Measurements from ENCODE around the gene FOXP4. TPM values are rescaled to one million over a fixed set of nuclear protein-coding genes. Genes with fewer than 3 reads are reported as not detected.

The FOXP4 gene
- total RNA-seq, 2 experiments from 2014 or later = 4.8 to 5.3 TPM

DNA sequence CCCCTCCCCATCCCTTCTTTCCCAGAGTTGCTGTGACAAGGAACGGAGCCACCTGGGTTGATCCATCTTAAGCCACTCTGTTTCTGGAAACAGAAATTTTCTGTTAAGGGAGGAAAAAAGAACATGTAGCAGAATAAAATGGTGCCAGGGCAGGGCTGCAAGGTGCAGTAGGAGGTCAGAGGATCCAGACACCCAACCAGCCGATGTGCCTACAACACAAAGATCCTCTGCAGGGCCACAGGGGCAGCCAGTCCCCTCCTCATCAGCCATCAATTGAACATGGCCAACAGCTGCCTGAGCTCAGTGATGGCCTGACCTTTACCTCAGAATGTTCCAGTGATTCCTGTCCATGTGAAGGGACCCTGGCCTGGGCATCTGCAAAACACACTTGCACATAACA is 103.9 kb downstream of the FOXP4 start:
- ChIA-PET POLR2A (no interaction called here), CTCF (interaction anchor here (1.2 kb wide), 1 partner anchor 46 kb away, joined by 4 read pairs; no protein-coding TSS in a partner anchor)
- Mint-ChIP-seq H3K27me3 (peaks cover 5% of the 10 kb centered on the region), H3K9me3 (no peaks in the 10 kb centered on the region), H3K27ac (no peak overlapping the region), H3K36me3 (ENCODE audit: low read depth) (no peaks in the 10 kb centered on the region), H3K4me1 (no peaks in the 10 kb centered on the region), H3K4me3 (no peak overlapping the region)
- no peak for DNase-seq

DNA sequence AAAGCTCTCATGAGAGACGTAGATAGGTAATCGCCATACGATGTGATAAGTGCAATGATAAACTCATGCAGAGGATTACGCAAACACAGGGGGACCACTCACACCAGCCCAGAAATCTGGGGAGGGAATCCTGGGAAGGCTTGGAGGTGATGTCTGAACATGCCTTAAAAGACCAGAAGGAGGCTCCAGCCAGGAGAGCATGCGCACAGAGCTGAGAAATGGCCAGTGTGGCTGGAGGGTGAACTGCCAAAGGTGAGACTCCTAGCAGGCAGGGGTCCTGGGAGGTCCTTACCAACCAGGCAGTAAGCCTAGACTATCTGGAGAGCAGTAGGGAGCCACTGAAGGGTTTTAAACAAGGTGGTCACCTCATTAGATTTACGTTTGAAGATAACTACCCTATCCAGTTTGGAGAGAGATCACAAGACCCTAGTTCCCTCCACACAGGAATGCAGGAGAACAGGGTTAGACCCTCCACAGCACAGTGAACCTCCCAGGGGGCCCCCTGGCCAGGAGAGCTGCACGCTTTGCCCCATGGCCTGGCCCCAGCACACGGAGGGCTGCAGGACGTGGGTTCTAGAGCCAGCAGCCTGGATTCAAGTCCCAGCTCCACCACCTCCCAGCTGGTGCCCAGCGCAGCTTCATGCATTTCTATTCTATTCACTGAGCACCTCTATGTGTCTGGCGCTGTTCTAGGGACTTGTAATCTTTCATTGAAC is 105.2 kb downstream of the FOXP4 start:
- no peak overlapping the region for H3K4me3 Mint-ChIP-seq
- no peaks in the 10 kb centered on the region for H3K9me3 Mint-ChIP-seq
- peaks cover 3% of the 10 kb centered on the region for H3K27me3 Mint-ChIP-seq
- no peak overlapping the region for H3K27ac Mint-ChIP-seq
- no peak for DNase-seq
- ChIA-PET CTCF (interaction anchor here (1.4 kb wide), 1 partner anchor 284 kb away, joined by 3 read pairs; no protein-coding TSS in a partner anchor), POLR2A (no interaction called here)
- H3K4me1 Mint-ChIP-seq = no peaks in the 10 kb centered on the region
- H3K36me3 Mint-ChIP-seq (ENCODE audit: low read depth) = no peaks in the 10 kb centered on the region

Small RNA genes lying within 50 kb of the gene (microRNA-seq; reads per million reads assigned to microRNA genes)
- gene MIR4641 (ENCODE audit: borderline microRNAs expressed, borderline replicate concordance) = not detected

Other genes starting within 250 kb of the FOXP4 start
- not detected for gene NCR2, start 210.8 kb upstream of the FOXP4 start, total RNA-seq
- not detected for gene MDFI, start 92.1 kb downstream of the FOXP4 start, total RNA-seq
- 10 to 100 TPM in 1 of 2 experiments, 1 to 10 TPM in 1; 9.7 to 12.5 TPM for gene TFEB, start 189.2 kb downstream of the FOXP4 start, total RNA-seq
- not detected for gene PGC, start 201.0 kb downstream of the FOXP4 start, total RNA-seq
- 1 to 10 TPM; 4.6 TPM for gene FRS3, start 233.5 kb downstream of the FOXP4 start, total RNA-seq
- not detected for gene PRICKLE4, start 234.4 kb downstream of the FOXP4 start, total RNA-seq
- 100 to 1,000 TPM; 167 to 202 TPM for gene TOMM6, start 241.3 kb downstream of the FOXP4 start, total RNA-seq

Data from activated CD4-positive, alpha-beta T cell treated with anti-CD3 and anti-CD28 coated beads, Interleukin-2, amount 10 ng/mL, durations not matched to agents 7 days and 5 days (primary cell).